Measurements from ENCODE around the gene ITGA11. TPM values are rescaled to one million over a fixed set of nuclear protein-coding genes. Genes with fewer than 3 reads are reported as not detected.

ITGA11 gene
- total and polyA plus RNA-seq, 2 of the 4 experiments (the other 2 are of a cell fraction) = 4.1 to 6.6 TPM

DNA sequence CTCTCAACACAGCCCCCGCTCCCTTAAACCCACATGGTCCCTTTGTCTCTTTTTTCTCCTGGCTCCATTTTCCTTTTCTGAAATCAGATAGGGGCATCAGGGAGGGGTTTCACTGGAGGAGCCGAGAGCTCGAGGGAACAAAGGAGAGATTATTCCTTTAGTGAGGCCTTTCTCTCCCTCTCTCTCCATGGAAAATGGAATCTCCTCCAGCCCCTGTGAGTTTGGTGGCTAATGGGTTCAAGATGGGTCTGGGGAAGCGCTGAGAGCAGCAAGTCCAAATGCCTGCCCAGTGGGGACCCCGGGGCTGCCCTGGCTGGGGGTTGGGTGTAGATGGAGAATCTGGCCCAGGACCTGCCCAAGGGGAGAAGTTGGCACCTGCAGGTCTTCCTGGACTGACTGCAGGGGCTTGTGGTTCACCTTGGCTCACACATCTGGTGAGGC is 56.8 kb downstream of the ITGA11 start:
- H3K23ac ChIP-seq (ENCODE audit: low read depth, low read length) = no peak overlapping the region
- no peaks in the 10 kb centered on the region for H3K27me3 ChIP-seq (ENCODE audit: control insufficient read depth, insufficient read depth, low read length)
- no peak overlapping the region for H2BK15ac ChIP-seq (ENCODE audit: low read depth, low read length)
- no peak overlapping the region for H3K4me2 ChIP-seq (ENCODE audit: low read depth, low read length)
- H4K8ac ChIP-seq (ENCODE audit: low read depth in 2 of 2, low read length in 2 of 2) = no peak overlapping the region
- H3K79me1 ChIP-seq (ENCODE audit: low read depth in 1 of 2, low read length in 2 of 2) = peaks cover 0 to 12% of the 10 kb centered on the region in 2 experiments; a peak in 1 of 4 replicates
- H3K27ac ChIP-seq (ENCODE audit: insufficient read depth, low read length) = no peak overlapping the region
- no peak for DNase-seq
- H3K4ac ChIP-seq (ENCODE audit: low read depth, low read length) = no peak overlapping the region
- no CpG with 5 or more reads among the region's 5 CpGs for WGBS, 2 experiments (ENCODE audit: extremely low coverage in 2 of 2, insufficient read length in 1 of 2)
- H4K20me1 ChIP-seq (ENCODE audit: insufficient read depth, low read length) = peaks cover 5% of the 10 kb centered on the region; the same call in 1 of the 2 replicates
- no peak overlapping the region for H3K56ac ChIP-seq (ENCODE audit: extremely low read depth, insufficient read depth, low read length)
- ChIA-PET POLR2A (ENCODE audit: unreplicated experiment) (no interaction called here), CTCF (no interaction called here)
- no peak overlapping the region for H3K18ac ChIP-seq (ENCODE audit: low read depth, low read length)
- H2BK5ac ChIP-seq (ENCODE audit: low read depth, low read length, poor library complexity, severe bottlenecking) = no peak overlapping the region
- no peak overlapping the region for H2AK5ac ChIP-seq (ENCODE audit: low read depth, low read length)
- no peak for ATAC-seq (ENCODE audit: low read depth)
- H3K4me1 ChIP-seq (ENCODE audit: control insufficient read depth, insufficient read depth, low read length) = peaks cover 12% of the 10 kb centered on the region; the same call in 1 of the 2 replicates
- no TSS peak for BruUV-seq (replicated peaks)
- H3K14ac ChIP-seq (replicated peaks; ENCODE audit: low read depth, low read length) = no peak overlapping the region
- H4K5ac ChIP-seq (ENCODE audit: low read depth, low read length) = no peak overlapping the region
- H3K4me3 ChIP-seq (ENCODE audit: insufficient read depth, low read depth, low read length) = no peak overlapping the region
- no peak overlapping the region for H3K9ac ChIP-seq (ENCODE audit: low read depth, low read length)
- dilution Hi-C loops (cut with HindIII; ENCODE audit: low sequenced_read_pairs, unreplicated experiment) (no loop called here), intact Hi-C loops (cut with micrococcal nuclease) (no loop called here), in situ Hi-C loops (cut with MboI; ENCODE audit: low sequenced_read_pairs) (no loop called here)
- no peaks in the 10 kb centered on the region for H3K36me3 ChIP-seq (ENCODE audit: control insufficient read depth, insufficient read depth, low read length)
- no peak overlapping the region for H2BK120ac ChIP-seq (ENCODE audit: low read depth, low read length)
- no peak overlapping the region for H4K91ac ChIP-seq (ENCODE audit: insufficient read depth, low read depth, low read length)
- H3K9me3 ChIP-seq (ENCODE audit: control insufficient read depth, insufficient read depth, low read length) = no peaks in the 10 kb centered on the region
- TF ChIP-seq SMC3 (IDR thresholded peaks at IDR 0.05; ENCODE audit: low read depth, low read length) = no peak
- TF ChIP-seq, protein P1, sequence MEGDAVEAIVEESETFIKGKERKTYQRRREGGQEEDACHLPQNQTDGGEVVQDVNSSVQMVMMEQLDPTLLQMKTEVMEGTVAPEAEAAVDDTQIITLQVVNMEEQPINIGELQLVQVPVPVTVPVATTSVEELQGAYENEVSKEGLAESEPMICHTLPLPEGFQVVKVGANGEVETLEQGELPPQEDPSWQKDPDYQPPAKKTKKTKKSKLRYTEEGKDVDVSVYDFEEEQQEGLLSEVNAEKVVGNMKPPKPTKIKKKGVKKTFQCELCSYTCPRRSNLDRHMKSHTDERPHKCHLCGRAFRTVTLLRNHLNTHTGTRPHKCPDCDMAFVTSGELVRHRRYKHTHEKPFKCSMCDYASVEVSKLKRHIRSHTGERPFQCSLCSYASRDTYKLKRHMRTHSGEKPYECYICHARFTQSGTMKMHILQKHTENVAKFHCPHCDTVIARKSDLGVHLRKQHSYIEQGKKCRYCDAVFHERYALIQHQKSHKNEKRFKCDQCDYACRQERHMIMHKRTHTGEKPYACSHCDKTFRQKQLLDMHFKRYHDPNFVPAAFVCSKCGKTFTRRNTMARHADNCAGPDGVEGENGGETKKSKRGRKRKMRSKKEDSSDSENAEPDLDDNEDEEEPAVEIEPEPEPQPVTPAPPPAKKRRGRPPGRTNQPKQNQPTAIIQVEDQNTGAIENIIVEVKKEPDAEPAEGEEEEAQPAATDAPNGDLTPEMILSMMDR (conservative IDR thresholded peaks at IDR 0.05; ENCODE audit: low read depth, low read length) = no peak
- TF ChIP-seq, protein P2, sequence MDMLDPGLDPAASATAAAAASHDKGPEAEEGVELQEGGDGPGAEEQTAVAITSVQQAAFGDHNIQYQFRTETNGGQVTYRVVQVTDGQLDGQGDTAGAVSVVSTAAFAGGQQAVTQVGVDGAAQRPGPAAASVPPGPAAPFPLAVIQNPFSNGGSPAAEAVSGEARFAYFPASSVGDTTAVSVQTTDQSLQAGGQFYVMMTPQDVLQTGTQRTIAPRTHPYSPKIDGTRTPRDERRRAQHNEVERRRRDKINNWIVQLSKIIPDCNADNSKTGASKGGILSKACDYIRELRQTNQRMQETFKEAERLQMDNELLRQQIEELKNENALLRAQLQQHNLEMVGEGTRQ (IDR thresholded peaks at IDR 0.05; ENCODE audit: low read depth, low read length) = no peak
- no peak for TF ChIP-seq MAFK (IDR thresholded peaks at IDR 0.05; ENCODE audit: low read depth, low read length)
- TF ChIP-seq NFE2L2 (IDR thresholded peaks at IDR 0.05; ENCODE audit: low read depth, low read length) = no peak
- no peak for TF ChIP-seq MAZ (IDR thresholded peaks at IDR 0.05; ENCODE audit: borderline replicate concordance, low read depth, low read length)
- no peak for TF ChIP-seq CEBPB (IDR thresholded peaks at IDR 0.05; ENCODE audit: low read depth, low read length)
- TF ChIP-seq CHD1 (IDR thresholded peaks at IDR 0.05; ENCODE audit: low read depth, low read length) = no peak
- no peak for TF ChIP-seq RCOR1 (IDR thresholded peaks at IDR 0.05; ENCODE audit: insufficient replicate concordance, low read length)
- no peak for TF ChIP-seq RAD21 (IDR thresholded peaks at IDR 0.05; ENCODE audit: low read length)
- TF ChIP-seq POLR2A (IDR thresholded peaks at IDR 0.05; ENCODE audit: low read depth, low read length) = no peak
- TF ChIP-seq, protein P3, sequence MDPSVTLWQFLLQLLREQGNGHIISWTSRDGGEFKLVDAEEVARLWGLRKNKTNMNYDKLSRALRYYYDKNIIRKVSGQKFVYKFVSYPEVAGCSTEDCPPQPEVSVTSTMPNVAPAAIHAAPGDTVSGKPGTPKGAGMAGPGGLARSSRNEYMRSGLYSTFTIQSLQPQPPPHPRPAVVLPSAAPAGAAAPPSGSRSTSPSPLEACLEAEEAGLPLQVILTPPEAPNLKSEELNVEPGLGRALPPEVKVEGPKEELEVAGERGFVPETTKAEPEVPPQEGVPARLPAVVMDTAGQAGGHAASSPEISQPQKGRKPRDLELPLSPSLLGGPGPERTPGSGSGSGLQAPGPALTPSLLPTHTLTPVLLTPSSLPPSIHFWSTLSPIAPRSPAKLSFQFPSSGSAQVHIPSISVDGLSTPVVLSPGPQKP (IDR thresholded peaks at IDR 0.05; ENCODE audit: borderline replicate concordance, low read depth, low read length) = no peak
- no peak for TF ChIP-seq FOS (IDR thresholded peaks at IDR 0.05; ENCODE audit: low read depth, low read length)
- TF ChIP-seq BHLHE40 (IDR thresholded peaks at IDR 0.05; ENCODE audit: low read depth, low read length) = no peak
- TF ChIP-seq MXI1 (IDR thresholded peaks at IDR 0.05; ENCODE audit: borderline replicate concordance, low read depth, low read length) = no peak
- no peak overlapping the region for H2AFZ ChIP-seq (replicated peaks; ENCODE audit: low read length, poor library complexity)
- H2BK20ac ChIP-seq (ENCODE audit: low read depth, low read length) = no peak overlapping the region
- H2AK9ac ChIP-seq (replicated peaks; ENCODE audit: low read depth, low read length, poor library complexity) = no peak overlapping the region
- peaks cover 24% of the 10 kb centered on the region for H3K9me1 ChIP-seq (ENCODE audit: insufficient read depth, low read length)

Data from IMR-90 (cell line).